ENCODE data around the gene CHCHD1. TPM values are rescaled to one million over a fixed set of nuclear protein-coding genes. Genes with fewer than 3 reads are reported as not detected.

Gene CHCHD1
- total RNA-seq (2022; extraction: Qiagen RNA extraction; ENCODE audit: low read depth): 60.7 to 78.7 TPM (median 71.8 TPM) in 5 replicates

GRCh38 chr10:73781879-73782748 is at the start of gene CHCHD1:
CHCHD1 (plus strand) TSS chr10:73782048; CDS start chr10:73782076, 28 bp downstream.

GRCh38 chr10:73743905-73744663 is 37.8 kb upstream of the CHCHD1 start, which contains the start of gene SEC24C:
SEC24C (plus strand) TSS chr10:73744372; CDS start chr10:73746833, 2,461 bp downstream.

DNA sequence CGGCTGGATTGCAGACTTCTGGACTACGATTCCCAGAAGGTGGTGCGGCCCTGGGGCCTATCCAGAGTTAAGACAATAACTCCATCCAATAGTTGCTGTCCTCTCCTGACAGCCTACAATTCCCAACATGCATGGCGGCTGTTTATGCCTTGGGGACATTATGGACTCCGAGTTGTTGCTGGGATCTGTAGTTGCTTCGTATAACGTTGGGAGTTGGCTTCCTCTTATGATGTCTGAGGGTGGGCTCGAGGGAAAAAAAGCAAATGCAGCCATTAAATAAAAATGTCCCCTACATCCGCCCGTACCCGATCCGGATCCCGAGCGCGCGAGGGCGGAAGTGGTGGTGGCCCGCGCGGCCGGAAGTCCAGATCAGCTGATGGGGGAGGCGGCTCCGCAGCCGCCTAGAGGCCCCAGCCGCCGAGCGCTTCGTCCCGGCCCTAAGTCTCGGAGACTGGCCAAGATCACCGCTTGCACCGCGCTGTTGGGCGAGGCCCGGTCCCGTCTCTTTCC is 3.4 kb downstream of the CHCHD1 start, which contains the start of gene ZSWIM8:
ZSWIM8 (plus strand) TSS at position 396 of the 510 bp plus-strand sequence. CDS start 273 bp downstream, outside the sequence.

Other genes starting within 250 kb of the CHCHD1 start
- 9.3 to 11.9 TPM (median 11.3 TPM) in 5 replicates for gene USP54, start 190.7 kb upstream of the CHCHD1 start, total RNA-seq (2022; extraction: Qiagen RNA extraction; ENCODE audit: low read depth)
- not detected in 5 replicates for gene MYOZ1, start 140.6 kb upstream of the CHCHD1 start, total RNA-seq (2022; extraction: Qiagen RNA extraction; ENCODE audit: low read depth)
- 0.07 TPM in 1 of 5 replicates, not detected in the others for gene SYNPO2L, start 126.0 kb upstream of the CHCHD1 start, total RNA-seq (2022; extraction: Qiagen RNA extraction; ENCODE audit: low read depth)
- gene AGAP5, start 83.9 kb upstream of the CHCHD1 start, total RNA-seq (2022; extraction: Qiagen RNA extraction; ENCODE audit: low read depth): 2.2 to 3.3 TPM (median 2.4 TPM) in 5 replicates
- 51.4 to 59.2 TPM (median 56.1 TPM) in 5 replicates for gene SEC24C, start 37.7 kb upstream of the CHCHD1 start, total RNA-seq (2022; extraction: Qiagen RNA extraction; ENCODE audit: low read depth)
- gene ZSWIM8, start 3.6 kb downstream of the CHCHD1 start, total RNA-seq (2022; extraction: Qiagen RNA extraction; ENCODE audit: low read depth): 29.9 to 41.2 TPM (median 39.3 TPM) in 5 replicates
- gene NDST2, start 29.6 kb downstream of the CHCHD1 start, total RNA-seq (2022; extraction: Qiagen RNA extraction; ENCODE audit: low read depth): 11.7 to 18.1 TPM (median 15.7 TPM) in 5 replicates
- 14.6 to 18.9 TPM (median 17.5 TPM) in 5 replicates for gene CAMK2G, start 92.5 kb downstream of the CHCHD1 start, total RNA-seq (2022; extraction: Qiagen RNA extraction; ENCODE audit: low read depth)
- gene PLAU, start 129.1 kb downstream of the CHCHD1 start, total RNA-seq (2022; extraction: Qiagen RNA extraction; ENCODE audit: low read depth): 73.7 to 76.9 TPM (median 76.3 TPM) in 5 replicates
- 108 to 155 TPM (median 136 TPM) in 5 replicates for gene VCL, start 216.1 kb downstream of the CHCHD1 start, total RNA-seq (2022; extraction: Qiagen RNA extraction; ENCODE audit: low read depth)